GM18520 (cell line): ENCODE measurements around the gene ITGAV.

Source experiments
- ATAC-seq: cut with Tn5 transposase; IDR thresholded peaks from one replicate; pipeline ENCODE4 v1.9.1; 2021; ENCODE audit not compliant: unreplicated experiment

The ITGAV gene

GRCh38 chr2:186716004-186716403 is 126.1 kb downstream of the ITGAV start:
- no peak for ATAC-seq

- no peak for ATAC-seq
These were observed 127.0 kb downstream of the ITGAV start for GRCh38 chr2:186716899-186717298.

GRCh38 chr2:186717320-186718007 is 127.6 kb downstream of the ITGAV start:
- no peak for ATAC-seq

- ATAC-seq: no peak
These were observed 128.3 kb downstream of the ITGAV start for GRCh38 chr2:186718122-186718521.

GRCh38 chr2:186718903-186719302 is 129.0 kb downstream of the ITGAV start:
- no peak for ATAC-seq

- no peak for ATAC-seq
These were observed 132.1 kb downstream of the ITGAV start for GRCh38 chr2:186721956-186722355.

GRCh38 chr2:186724736-186725135 is 134.9 kb downstream of the ITGAV start:
- no peak for ATAC-seq

- ATAC-seq: no peak
These were observed 135.9 kb downstream of the ITGAV start for GRCh38 chr2:186725783-186726182.

GRCh38 chr2:186726938-186727337 is 137.1 kb downstream of the ITGAV start:
- ATAC-seq: no peak

- ATAC-seq: no peak
These were observed 138.8 kb downstream of the ITGAV start for GRCh38 chr2:186728631-186729030.
